Limb (tissue), 2 donors: ENCODE measurements around the gene YY1.
"Not testable (repeated sequence)": the region's sequence is repeated elsewhere in the genome, so short reads cannot be mapped to it uniquely, and the experiment has no call there.

Source experiments
- DNase-seq, 2 donors: peaks; one replicate each; pipeline ENCODE4 v3.0.0-alpha.2; 2016; ENCODE audit errors: extremely low spot score in 2 of 2

The YY1 gene

DNA sequence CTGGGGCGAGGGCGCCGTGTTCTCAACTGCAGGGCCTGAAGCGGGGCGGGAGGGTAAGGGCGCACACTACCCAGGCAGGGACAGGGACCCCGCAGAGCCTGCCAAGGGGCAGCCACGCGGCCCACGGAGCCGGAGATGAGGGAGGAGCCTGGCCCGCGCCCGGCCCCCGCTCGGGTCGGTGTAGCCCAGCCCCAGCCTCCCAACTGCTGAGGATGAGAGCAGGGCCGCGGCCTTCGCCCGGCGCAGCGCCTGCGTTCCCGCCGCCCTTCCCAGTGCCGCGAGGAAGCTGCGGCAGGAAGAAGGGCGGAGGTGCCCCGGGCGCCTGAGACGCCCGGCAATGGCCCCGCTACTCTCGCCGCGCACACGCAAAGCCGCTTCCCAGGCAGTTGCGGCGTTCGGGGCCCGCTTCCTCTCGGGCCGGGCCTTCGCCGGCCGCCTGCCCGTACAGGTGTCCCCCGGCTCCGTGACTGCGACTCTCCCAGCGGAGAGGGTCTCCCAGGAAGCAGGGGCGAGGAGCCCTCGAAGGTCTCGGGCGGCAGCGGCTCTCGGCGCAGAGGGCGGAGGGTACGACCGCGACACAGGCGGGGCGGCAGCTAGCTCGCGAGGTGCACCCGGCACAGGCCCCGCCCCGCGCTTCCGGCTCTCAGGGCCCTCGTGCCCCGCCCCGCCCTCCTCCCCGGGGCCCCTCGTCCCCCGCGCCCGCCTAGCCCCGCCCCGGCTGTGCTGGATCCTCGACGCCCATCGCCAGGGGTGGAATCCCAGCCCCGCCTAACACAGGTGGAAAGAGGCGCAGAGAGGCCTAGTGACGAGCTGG is 24.8 kb upstream of the YY1 start:
- peak; percentile 81 to 89 for DNase-seq

DNA sequence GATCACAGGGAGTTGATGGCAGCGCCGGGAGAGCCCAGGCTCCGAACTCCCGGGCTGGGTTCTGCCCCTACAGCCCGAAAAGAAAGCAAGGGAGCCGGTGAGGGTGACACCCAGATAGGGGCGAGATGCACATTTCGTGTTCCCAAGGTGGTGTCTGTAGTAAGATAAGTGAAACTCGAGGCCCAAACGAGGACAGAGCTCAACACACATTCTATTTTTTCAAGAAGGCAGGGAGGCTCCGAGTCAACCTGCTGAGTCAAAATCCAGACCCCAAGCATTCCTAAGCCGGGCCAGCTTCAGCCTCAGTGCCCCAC is 24.2 kb upstream of the YY1 start:
- no peak for DNase-seq

DNA sequence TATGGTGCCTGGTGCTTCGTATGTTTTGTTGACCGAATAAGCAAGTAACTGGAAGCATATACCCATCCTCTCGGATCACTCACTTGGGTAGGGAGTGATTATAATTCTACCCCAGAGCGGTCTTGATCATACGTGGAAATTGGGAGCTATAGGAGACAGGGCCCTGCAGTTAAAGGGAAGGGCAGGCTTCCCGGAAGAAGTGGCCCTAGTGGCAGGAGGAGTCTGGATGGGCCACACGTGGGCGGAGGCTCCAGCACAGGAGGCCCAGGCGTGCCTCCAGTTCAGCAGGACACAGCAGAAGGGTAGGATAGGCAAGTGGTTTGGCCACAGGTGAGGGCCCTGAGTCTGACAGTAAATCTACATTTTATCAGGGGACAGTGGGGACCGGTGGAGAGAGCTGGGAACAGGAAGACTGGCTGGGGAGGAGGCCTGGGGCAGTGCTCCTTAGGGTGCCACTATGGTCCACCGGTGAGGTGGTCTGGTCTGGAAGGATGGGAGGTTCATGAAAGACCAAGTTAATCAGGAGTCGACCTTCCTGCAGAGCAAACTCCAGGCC is 23.5 kb upstream of the YY1 start:
- DNase-seq, result no peak

DNA sequence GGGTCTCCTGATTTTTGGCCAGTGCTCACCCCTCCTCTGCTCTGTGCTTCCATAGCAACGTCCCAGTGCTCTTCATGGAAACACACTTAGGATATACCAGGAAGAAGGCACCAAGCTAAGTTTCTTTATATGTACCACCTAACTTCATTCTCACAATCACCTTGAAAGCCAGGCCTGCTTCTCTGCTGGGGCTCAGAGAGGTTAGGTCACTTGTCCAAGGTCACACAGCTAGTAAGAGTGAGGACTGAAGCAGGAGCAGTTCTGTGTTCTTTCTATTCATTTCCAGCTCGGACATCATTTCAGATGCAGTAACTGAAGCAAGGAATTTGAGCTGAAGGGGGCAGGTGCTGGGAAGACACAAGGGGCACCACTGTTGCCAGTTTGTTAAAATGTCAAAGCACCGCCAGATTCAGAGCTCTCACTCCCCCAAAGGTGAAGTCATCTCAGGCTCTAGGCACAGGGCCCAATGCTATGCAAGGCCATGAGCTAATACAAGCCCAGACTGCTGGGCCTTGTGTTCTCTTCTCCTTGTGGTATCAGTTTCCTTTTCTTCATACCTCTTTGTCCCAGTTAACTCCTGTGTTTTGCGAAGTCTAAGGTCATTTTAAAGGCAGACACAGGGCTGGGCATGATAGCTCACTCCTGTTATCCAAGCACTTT is 19.7 kb upstream of the YY1 start:
- DNase-seq, result no peak

DNA sequence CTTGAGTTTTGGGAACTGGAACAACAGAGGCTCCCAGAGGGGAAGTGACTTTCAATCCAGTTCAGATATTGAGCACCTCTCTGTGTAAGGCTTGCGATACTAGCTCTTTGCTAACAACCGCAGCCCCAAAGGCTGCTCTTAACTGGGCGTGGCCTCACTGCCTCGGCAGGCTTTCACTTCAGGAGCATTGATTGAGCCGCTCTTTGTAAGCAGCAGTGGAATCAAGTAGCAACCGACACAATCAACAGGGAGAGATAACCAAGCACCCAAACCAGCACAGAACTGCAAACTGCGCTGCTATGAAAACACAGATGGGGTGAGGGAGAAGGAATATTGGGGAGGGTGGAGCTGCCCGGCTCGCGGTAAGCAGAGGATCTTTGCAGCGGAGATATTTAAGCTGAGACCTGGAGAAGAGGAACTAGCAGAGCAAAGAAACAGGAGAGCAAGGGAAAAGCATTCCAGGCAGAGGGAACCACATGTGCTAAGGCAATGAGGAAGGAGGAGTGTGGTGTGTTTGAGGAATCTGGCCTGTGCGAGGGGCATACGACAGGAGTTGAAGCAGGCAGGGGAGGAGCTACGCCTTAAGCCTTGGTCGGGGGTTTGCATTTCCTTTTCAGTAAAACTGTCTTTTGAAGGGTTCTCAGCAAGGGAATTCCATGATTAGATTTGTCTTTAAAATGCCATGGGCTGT is 17.3 kb upstream of the YY1 start:
- peak in 1 of 2 donors; percentile 43 for DNase-seq

DNA sequence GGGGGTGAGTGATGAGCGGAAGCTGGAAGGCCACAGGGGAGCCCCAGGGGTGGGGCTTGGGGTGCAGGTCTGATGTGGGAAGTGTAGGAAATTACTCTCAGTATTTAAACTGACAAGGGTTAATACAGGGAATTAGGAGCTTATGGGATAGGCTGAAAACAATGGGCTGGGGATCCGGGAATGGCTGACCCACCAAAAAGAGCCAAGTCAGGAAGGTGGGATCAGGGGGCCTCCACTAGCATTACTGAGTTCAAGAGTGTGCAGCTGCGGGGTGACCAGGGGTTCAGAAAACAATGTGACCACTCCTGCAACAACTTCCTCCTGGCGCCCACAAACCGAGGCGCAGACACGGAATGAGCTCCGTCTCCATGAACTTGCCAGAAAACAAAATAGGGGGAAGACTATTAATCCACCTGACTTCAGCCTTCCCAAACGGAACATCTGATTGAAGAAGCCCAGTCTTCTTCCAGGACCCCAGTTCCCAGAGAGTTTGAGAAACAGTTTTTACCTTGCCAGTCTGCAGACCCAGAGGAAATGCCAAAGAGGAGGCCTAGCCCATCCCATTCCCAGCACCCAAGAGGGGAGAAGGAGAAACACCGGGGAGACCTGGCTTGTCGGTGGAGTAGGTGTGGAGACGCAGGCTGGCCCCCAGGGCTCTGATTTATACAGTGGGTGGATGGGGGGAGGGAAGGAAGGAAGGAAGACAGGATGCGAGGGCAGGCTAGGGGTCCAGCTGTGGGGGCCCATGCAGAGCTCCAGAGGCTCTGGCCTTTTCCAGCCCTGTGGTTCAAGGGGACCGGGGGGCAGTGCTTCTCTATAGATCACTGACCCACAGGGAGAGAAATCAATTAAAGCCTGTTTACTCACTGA is 16.5 kb upstream of the YY1 start:
- no peak for DNase-seq

DNA sequence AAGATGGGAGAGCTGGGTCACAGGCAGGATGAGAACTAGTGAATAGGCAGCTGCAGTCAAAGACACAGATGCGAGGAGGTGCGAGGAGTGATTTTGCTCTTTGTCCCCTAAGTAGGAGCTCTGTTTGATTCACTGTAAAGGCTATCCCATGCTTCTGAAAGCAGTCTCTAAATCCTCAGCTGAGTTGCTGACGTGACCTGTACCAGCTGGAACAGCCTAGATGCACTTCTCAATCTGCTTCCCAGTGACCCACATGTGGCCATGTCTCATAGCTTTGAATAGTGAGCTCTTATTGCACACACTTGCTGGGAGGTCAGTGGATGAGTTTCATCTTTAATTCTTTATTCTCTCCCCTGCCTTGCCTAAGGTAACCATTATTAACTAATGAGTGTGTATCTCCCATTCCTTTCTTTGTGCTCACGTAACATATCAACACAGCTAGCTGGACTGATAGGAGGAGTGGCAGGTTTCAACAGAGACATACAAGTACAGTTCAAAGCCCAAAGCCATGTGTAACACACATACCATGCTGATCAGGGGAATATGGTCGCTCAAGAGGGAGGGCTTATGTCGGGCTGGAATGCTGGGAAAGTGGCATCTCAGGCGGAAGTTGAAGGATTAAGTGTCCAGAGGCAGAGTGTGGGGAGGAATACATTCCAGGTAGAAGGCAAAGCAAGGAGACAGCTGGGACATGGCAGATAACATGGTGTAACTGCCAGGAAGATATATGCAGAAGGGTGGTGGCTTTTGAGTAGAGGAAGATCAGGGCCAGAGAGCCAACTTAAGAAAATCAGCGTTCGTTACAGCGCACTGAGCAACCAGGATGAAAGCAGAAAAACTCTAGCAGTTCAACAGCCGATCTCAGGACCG is 15.4 kb upstream of the YY1 start:
- DNase-seq, result no peak

DNA sequence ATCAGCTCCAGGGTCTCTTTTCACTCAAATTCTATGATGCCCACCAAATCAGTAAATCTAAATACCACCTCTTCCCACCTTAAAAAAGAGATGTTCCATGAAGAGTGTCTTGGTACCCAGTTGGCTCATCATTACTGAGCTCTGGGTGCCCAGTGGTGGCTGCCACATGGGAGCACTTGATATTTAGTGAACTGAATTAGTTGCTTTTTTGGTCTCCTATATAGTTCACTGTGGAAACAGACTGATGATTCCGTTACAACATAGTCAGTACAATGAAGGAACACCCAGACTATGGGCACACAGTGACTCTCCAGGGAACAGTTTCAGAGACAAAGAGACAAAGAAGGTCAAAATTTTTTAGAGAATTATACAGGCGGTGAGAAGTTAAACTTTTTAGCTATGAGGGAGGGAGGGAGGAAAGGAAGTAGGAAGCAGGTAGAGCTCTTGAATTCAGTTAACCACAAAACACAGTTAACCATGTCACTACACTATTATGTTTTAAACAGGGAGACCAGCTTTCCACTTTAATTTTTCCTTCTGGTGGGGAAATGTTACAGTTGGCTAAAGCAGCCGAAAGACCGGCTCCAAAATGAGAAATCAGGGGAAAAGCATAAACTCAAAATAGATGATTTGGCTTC is 14.6 kb upstream of the YY1 start:
- DNase-seq, result no peak

DNA sequence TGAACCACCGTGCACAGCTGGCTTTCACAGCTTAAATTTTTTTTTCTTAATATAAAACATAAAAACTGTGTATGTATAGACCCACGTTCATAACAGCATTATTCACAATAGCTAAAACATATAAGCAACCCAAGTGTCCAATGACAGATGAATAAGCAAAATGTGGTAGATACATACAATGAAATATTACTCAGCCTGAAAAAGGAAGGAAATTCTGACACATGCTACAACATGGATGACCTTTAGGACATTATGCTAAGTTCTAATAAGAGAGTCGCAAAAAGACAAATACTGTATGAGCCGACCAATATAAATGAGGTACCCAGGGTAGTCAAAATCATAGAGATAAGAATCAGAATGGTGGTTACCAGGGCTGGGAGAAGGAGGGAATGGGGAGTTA is 13.8 kb upstream of the YY1 start:
- DNase-seq, result no peak

DNA sequence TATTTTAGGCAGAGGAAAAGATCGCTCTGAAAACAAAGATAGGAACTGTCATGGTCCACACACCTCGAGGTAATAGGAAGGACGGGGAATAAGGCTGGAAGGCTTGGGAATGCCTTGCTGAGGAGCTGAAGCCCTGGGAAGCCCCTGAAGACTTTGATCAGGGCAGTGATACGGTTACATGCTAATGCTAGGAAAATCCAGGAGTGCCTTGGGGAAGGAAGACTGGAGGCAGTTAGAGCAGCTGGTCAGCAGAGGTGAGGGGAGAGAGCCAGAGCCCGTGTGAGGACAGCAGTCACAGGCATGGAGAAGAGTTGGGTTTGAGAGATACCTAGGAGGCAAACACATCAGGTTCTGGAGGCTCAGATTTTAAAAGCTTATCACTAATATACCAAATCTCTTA is 8.6 kb upstream of the YY1 start:
- DNase-seq, result no peak

DNA sequence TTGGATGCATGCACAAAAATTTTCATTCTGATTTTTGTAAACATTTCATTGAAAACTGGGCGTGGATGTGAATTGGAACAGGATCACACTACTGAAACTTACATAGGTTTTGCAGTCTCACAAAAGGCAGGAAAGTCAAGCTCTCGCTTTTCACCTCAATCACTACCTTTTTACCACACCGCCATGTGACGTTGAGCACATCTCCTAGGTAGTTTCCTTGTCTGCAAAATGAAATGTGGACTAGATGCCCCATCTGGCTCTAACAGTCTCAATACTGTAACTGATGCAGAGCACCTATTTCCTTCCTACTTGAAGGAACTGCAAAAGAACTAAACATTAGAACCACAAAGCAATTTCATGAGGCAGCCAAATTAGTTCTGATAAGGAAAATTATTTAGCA is 4.4 kb upstream of the YY1 start:
- DNase-seq, result no peak

DNA sequence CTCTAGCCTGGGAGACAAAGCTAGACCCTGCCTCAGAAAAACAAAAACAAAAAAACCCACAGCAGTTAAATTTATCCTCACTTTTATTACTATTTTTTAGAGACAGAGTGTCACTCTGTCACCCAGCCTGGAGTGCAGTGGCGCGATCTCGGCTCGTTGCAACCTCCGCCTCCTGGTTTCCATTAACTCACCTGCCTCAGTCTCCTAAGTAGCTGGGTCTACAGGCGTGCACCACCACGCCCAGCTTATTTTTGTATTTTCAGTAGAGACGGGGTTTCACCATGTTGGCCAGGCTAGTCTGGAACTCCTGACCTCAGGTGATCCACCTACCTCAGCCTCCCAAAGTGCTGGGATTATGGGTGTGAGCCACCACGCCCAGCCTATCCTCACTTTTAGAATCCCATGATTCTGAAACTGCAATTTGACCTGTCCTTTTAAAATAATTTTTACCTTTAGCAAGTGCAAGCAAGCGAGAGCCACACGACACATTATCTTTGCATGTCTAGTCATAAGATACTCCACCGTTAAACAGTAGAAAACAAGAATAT is 2.6 kb upstream of the YY1 start:
- not testable (repeated sequence) for DNase-seq

DNA sequence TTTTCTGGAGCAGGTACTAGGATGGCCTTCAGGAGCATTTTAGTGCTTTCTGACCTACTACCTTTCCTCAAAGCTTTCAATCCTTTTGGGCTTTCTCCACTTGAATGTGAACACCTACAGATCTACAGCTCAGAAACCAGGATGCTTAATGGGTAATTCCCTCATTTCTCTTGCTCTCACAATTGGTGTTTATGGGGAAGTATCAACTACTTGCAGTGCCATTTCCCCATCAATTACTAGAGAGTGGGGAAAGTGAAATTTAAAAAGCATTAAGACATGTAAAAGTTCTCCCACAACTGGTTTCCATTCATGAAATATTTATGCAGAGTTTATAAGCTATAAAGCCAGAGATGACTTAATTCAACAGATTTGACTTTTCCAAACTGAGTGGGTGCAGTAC is 2.1 kb upstream of the YY1 start:
- no peak for DNase-seq

DNA sequence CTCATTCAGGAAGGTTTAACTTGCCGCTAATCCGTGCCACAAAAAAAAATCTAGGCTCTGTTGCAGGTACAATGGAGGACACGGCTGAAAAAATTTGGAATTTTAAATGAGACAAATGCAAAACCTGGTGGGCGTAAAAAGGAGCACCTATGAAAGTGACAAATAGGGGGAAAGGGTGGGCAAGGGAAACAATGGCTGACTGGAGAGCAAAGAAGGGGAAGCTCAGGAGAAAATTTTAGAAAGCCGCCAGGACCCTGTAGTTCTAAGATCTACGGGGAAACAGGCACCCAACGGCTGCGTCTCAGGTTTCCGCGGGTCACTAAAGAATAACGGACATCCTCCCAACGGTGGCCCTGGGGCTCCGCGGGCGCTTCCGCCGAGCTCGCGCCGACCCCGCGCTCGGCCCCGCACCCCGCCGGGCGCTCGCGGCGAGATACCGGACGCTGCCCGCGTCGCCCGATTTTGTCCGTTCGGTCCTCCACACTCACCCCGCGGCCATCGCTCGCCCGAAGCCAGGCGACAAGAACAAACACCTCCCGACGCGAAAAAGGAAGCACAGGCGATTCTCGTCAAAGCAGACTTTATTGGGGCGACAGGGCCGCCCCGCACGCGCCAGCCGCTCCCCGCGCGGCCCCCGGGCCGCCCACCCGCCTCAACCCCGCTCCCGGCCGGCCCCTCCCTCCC is 1.1 kb upstream of the YY1 start:
- no peak for DNase-seq

DNA sequence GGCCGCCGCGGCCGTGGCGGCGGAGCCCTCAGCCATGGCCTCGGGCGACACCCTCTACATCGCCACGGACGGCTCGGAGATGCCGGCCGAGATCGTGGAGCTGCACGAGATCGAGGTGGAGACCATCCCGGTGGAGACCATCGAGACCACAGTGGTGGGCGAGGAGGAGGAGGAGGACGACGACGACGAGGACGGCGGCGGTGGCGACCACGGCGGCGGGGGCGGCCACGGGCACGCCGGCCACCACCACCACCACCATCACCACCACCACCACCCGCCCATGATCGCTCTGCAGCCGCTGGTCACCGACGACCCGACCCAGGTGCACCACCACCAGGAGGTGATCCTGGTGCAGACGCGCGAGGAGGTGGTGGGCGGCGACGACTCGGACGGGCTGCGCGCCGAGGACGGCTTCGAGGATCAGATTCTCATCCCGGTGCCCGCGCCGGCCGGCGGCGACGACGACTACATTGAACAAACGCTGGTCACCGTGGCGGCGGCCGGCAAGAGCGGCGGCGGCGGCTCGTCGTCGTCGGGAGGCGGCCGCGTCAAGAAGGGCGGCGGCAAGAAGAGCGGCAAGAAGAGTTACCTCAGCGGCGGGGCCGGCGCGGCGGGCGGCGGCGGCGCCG is 381 bp downstream of the YY1 start:
- DNase-seq, result no peak

DNA sequence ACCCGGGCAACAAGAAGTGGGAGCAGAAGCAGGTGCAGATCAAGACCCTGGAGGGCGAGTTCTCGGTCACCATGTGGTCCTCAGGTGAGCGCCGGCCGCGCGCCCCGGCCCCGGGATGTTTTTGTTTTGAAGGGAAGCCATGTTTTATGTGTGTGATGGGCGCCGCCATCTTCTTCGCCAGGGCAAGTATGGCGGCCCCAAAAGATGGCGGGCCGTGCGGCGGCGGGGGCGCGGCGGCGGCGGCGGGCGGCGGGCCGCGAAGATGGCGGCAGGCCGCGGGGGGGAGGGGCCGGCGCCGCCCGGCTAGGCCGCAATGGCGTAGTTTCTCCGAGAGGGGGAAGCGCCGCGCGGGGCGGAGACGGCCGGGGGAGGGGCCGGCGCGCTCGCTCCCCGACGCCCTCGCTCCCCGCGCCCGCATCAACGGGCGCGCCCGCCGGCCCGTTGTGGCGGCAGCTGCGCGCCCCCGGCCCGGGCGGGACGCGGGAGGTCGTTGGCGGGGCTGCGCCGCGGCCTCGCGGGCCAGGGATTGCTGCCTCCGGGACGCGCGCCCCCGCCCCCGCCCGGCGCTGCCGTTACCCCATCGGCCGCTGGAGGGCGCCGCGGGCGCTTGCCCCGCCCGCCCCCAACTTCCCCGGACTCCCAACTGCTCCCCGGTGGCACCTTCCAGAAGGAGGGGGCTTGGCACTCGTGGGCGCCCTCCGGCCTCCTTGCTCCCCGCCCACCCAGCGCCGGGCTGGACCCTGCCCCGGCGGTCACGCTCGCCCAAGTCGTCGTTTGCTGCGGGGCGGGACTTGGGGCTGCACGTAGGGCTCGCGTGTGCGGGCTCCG is 1.1 kb downstream of the YY1 start:
- peak; percentile 78 to 90 for DNase-seq

DNA sequence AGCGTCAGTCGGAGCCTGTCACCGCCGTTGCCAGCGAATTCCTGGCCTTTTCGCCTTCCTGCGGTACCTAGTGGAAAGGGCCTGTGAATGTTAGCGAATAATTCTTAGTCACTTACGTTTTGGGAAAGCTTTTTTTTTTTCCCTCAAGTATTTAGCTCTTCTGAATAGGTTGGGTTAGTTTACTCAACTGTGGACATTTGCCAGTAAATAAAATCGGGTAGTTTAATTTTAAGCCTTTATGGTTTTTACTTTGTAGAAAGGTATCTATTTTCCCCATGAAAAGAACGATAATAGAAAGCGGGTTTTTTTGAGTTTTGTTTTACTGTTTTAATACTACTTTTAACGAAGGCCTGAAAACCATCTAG is 1.7 kb downstream of the YY1 start:
- no peak for DNase-seq

DNA sequence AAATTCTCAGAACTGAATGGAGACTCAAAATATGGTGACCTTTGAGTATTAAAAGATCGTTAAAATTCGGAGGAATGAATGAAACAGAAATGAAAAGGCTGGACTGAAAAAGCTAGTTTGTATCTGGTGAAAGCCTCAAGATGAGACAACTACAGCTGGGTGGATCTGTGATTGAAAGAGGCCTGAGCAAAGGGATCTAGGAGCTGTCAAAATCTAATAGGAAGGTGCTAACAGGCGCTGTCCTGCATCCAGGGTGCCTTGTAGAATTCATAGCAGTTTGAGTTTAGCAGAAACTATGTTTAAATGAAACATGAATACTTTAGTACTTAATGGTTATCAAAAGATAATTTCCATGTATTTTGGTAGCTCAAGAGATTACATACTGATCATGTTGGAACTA is 2.3 kb downstream of the YY1 start:
- DNase-seq, result no peak
